Stomach (tissue), 4 donors: ENCODE data around the gene GFAP.

Experiments
- CTCF ChIP-seq, 7 experiments: fragments of 450-650 bp in 4 of 7; fragments of 200-600 bp in 3 of 7; sonication (generic) in 3 of 7; IDR thresholded peaks; one replicate each; pipeline ENCODE4 v1.5.1; 2016 to 2019; ENCODE audit warnings: antibody characterized with exemption in 7 of 7, control low read depth in 2 of 7, mild to moderate bottlenecking in 1 of 7
- POLR2A ChIP-seq, 4 donors: fragments of 450-650 bp; IDR thresholded peaks; one replicate each; pipeline ENCODE4 v1.6.1; 2016; ENCODE audit warnings: antibody characterized with exemption in 4 of 4, control low read depth in 2 of 4, mild to moderate bottlenecking in 1 of 4, moderate library complexity in 1 of 4

- no peak for TF ChIP-seq CTCF (IDR thresholded peaks at IDR 0.05)
- TF ChIP-seq POLR2A (IDR thresholded peaks at IDR 0.05), result no peak
Observed at GRCh38 chr17:44902135-44902760, 13.1 kb downstream of the GFAP start.
